Measurements from ENCODE around the gene MARCHF5.

DNA sequence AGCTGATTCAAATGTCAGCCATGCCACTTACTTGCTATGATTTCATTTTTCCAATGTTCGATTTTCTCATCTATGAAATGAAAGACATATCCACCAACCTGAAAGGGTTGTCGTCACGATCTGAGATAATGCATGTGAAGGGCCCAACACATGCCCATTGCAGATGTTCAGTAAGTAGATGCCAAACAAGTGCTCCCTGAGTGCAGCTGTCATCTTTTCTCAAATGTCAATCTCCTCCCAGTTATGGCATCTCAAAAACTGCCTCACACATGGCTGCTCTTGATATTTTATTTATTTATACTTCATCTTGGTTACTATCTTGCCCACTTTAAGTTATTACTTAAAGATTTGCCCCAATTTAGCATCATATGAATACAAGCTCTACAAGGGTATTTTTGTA, 16.9 kb upstream of the MARCHF5 start:
- TF ChIP-seq, protein P1, sequence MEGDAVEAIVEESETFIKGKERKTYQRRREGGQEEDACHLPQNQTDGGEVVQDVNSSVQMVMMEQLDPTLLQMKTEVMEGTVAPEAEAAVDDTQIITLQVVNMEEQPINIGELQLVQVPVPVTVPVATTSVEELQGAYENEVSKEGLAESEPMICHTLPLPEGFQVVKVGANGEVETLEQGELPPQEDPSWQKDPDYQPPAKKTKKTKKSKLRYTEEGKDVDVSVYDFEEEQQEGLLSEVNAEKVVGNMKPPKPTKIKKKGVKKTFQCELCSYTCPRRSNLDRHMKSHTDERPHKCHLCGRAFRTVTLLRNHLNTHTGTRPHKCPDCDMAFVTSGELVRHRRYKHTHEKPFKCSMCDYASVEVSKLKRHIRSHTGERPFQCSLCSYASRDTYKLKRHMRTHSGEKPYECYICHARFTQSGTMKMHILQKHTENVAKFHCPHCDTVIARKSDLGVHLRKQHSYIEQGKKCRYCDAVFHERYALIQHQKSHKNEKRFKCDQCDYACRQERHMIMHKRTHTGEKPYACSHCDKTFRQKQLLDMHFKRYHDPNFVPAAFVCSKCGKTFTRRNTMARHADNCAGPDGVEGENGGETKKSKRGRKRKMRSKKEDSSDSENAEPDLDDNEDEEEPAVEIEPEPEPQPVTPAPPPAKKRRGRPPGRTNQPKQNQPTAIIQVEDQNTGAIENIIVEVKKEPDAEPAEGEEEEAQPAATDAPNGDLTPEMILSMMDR (IDR thresholded peaks at IDR 0.05; ENCODE audit: insufficient read depth, low read depth, low read length): no peak
- no peak for TF ChIP-seq EZH2 (IDR thresholded peaks at IDR 0.05; ENCODE audit: insufficient read depth, low read length)

Measured in astrocyte (in vitro differentiated cells and primary cell).